SK-N-MC (cell line): ENCODE data around the gene HOXB7.

Source experiments
- DNase-seq: peaks from one replicate; pipeline ENCODE4 v3.0.0-alpha.2; 2011; ENCODE audit warnings: low read depth, low spot score
- H3K27ac ChIP-seq: fragments of 200-600 bp; sonication (generic); 2 replicates; pipeline ENCODE4 v1.5.1; 2016; ENCODE audit warnings: mixed run types
- H3K36me3 ChIP-seq: fragments of 200-600 bp; sonication (generic); 2 replicates; pipeline ENCODE4 v1.6.1; 2017; ENCODE audit warnings: antibody characterized with exemption, low read length, mixed read lengths; ENCODE audit not compliant: insufficient read depth
- H3K4me3 ChIP-seq: fragments of 200-600 bp; sonication (generic); 2 replicates; pipeline ENCODE4 v1.5.1; 2016
- H3K9ac ChIP-seq: fragments of 200-600 bp; sonication (generic); 2 replicates; pipeline ENCODE4 v1.8.0; 2017; ENCODE audit warnings: mixed run types, mixed read lengths; ENCODE audit not compliant: insufficient read length
- H3K9me3 ChIP-seq: fragments of 200-600 bp; sonication (generic); 2 replicates; pipeline ENCODE4 v1.6.1; 2017; ENCODE audit warnings: low read depth, mild to moderate bottlenecking, antibody characterized with exemption, low read length, moderate library complexity, mixed read lengths
- EZH2 ChIP-seq: fragments of 200-600 bp; sonication (generic); IDR thresholded peaks from one replicate; pipeline ENCODE4 v1.6.1; 2017; ENCODE audit warnings: antibody characterized with exemption
- FOXP2 ChIP-seq: optimal IDR thresholded peaks from 2 replicates; pipeline ENCODE3; 2011; ENCODE audit warnings: mild to moderate bottlenecking, moderate library complexity; ENCODE audit not compliant: insufficient read depth; ENCODE audit errors: extremely low read length, control extremely low read depth
- POLR2AphosphoS5 ChIP-seq: IDR thresholded peaks from 2 replicates; pipeline ENCODE4 v1.6.1; 2012; ENCODE audit warnings: mild to moderate bottlenecking, low read depth, low read length, borderline replicate concordance

The HOXB7 gene

GRCh38 chr17:48590607-48591161, 20.1 kb downstream of the HOXB7 start:
- H3K27ac ChIP-seq: no peak overlapping the region
- peaks cover 22% of the 10 kb centered on the region for H3K36me3 ChIP-seq
- DNase-seq: no peak
- no peak overlapping the region for H3K9ac ChIP-seq
- H3K4me3 ChIP-seq: no peak overlapping the region
- no peaks in the 10 kb centered on the region for H3K9me3 ChIP-seq
- TF ChIP-seq FOXP2: no peak
- no peak for TF ChIP-seq EZH2
- no peak for TF ChIP-seq POLR2AphosphoS5

DNA sequence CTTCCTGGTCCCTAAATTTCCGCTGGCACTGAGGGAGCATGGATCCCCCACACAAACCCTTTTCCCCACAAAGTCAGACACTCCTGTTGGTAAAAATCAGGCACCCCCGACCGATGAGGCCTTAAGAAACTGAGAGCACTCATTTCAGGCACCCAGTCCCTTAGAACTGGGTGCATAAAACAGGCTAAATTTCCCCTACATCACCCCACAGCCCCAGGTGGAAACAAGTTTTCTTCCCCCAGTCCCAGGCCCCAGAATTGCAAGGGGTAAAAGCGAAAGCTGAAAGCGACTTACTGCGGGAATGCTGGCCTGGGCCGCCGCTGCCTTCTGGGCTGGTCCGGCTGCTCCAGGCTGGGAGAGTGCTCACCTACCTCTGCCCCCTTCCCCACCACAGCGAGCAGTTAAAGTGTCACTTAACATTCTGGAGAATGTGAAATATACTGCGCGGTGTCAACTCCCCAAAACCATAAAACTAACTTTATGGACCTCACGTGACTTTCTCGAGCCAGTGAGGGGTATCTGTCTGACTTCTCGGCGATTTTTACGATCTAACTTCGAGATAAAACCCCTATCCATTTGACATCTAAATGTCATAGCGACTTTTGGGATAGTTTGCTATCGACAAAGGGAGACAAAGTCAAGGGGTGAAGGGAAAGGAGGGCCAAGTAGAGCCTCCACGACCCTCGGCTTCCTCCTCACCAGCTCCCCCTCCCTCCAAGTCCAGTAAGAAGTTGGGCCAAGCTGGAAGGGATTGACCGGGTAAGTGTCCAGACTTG, 20.8 kb downstream of the HOXB7 start, which contains the start of gene HOXB3:
HOXB3 (minus strand) TSS at position 411 of the 776 bp plus-strand sequence. CDS start 37,767 bp downstream, outside the sequence.
- Histone ChIP-seq H3K4me3 (no peak within 1 kb of the TSS), H3K36me3 (peaks cover 17% of the 10 kb centered on the region), H3K27ac (no peak within 1 kb of the TSS), H3K9me3 (no peaks in the 10 kb centered on the region), H3K9ac (no peak within 1 kb of the TSS)
- TF ChIP-seq EZH2 (no peak), FOXP2 (no peak), POLR2AphosphoS5 (no peak)
- DNase-seq: no peak

GRCh38 chr17:48589060-48589830, 21.6 kb downstream of the HOXB7 start:
- TF ChIP-seq POLR2AphosphoS5: no peak
- TF ChIP-seq EZH2: no peak
- no peak for TF ChIP-seq FOXP2
- no peak overlapping the region for H3K9ac ChIP-seq
- H3K36me3 ChIP-seq: peaks cover 16% of the 10 kb centered on the region
- no peaks in the 10 kb centered on the region for H3K9me3 ChIP-seq
- H3K4me3 ChIP-seq: no peak overlapping the region
- DNase-seq: no peak
- no peak overlapping the region for H3K27ac ChIP-seq

- no peak overlapping the region for H3K4me3 ChIP-seq
- DNase-seq: no peak
- H3K9me3 ChIP-seq: no peaks in the 10 kb centered on the region
- H3K27ac ChIP-seq: no peak overlapping the region
- peaks cover 16% of the 10 kb centered on the region for H3K36me3 ChIP-seq
- H3K9ac ChIP-seq: no peak overlapping the region
- no peak for TF ChIP-seq POLR2AphosphoS5
- TF ChIP-seq EZH2: no peak
- TF ChIP-seq FOXP2: no peak
Observed at GRCh38 chr17:48588528-48588927, 22.3 kb downstream of the HOXB7 start.

DNA sequence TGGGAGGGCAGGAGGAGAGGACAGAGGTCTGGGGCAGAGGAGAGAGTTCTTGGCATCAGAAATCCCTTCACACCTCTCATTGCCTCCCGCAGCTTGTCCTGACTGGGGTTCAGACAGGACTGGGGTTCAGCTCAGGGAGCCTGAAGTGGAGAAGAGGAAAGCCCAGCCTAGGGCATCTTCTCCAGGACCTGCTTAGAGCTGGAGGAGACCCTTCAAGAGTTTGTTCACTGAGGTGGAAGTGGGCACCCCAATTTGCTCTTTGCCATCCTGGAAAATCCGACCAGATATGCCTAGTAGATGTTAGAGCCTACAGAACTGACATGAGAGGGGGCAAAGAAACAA, 22.8 kb downstream of the HOXB7 start:
- TF ChIP-seq POLR2AphosphoS5 (no peak), FOXP2 (no peak), EZH2 (no peak)
- no peaks in the 10 kb centered on the region for H3K9me3 ChIP-seq
- DNase-seq: no peak
- H3K27ac ChIP-seq: peak overlapping the region; percentile 38; the same call in 1 of the 2 replicates
- peaks cover 15% of the 10 kb centered on the region for H3K36me3 ChIP-seq
- no peak overlapping the region for H3K9ac ChIP-seq
- H3K4me3 ChIP-seq: no peak overlapping the region

GRCh38 chr17:48587276-48588073, 23.3 kb downstream of the HOXB7 start:
- peak; percentile 94 for TF ChIP-seq FOXP2
- TF ChIP-seq EZH2: no peak
- TF ChIP-seq POLR2AphosphoS5: no peak
- Histone ChIP-seq H3K9me3 (no peaks in the 10 kb centered on the region), H3K4me3 (peak overlapping the region; percentile 29; the same call in 1 of the 2 replicates), H3K36me3 (peaks cover 14% of the 10 kb centered on the region), H3K27ac (peak overlapping the region; percentile 38; the same call in 1 of the 2 replicates), H3K9ac (peak overlapping the region; percentile 46)
- DNase-seq: no peak

GRCh38 chr17:48586355-48587258, 24.2 kb downstream of the HOXB7 start:
- Histone ChIP-seq H3K9me3 (no peaks in the 10 kb centered on the region), H3K27ac (no peak overlapping the region), H3K36me3 (peaks cover 10% of the 10 kb centered on the region), H3K4me3 (no peak overlapping the region; the same call in 1 of the 2 replicates), H3K9ac (peak overlapping the region; percentile 46)
- no peak for TF ChIP-seq EZH2
- no peak for TF ChIP-seq FOXP2
- no peak for TF ChIP-seq POLR2AphosphoS5
- DNase-seq: no peak

DNA sequence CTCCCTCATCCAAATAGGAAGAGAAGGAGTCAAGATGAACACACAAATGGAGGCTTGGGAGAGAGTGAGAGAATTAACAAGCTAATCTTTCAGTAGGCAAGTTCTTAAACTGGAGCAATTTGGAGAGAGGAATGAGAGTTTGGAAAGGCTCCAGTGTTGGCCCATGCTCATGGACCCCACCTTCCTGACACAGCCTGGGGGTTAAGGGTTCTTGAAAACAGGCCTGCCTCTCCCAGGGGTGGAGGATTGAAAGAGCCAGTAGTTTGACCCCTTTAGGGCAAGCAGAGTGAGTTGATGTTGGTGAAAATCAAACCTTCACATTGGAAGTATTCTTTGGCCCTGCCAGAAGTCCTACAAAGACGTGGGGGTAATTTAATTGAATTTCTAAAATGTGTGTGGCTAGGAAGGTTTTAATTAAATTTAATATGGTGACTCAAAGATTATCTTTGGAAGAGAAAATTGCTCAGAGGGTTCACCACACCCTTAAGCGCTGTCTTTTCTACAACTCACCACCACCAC, 26.5 kb downstream of the HOXB7 start:
- Histone ChIP-seq H3K36me3 (no peaks in the 10 kb centered on the region), H3K27ac (0 out of 2 replicates have a peak overlapping the region, but pooled peaks have one; percentile 61), H3K9ac (no peak overlapping the region), H3K4me3 (no peak overlapping the region; the same call in 1 of the 2 replicates), H3K9me3 (no peaks in the 10 kb centered on the region)
- no peak for TF ChIP-seq FOXP2
- no peak for TF ChIP-seq POLR2AphosphoS5
- no peak for TF ChIP-seq EZH2
- no peak for DNase-seq
